ENCODE results near the gene KLHL3. TPM values are rescaled to one million over a fixed set of nuclear protein-coding genes. Genes with fewer than 3 reads are reported as not detected.

KLHL3 gene
- total and polyA plus RNA-seq, 9 of the 15 experiments (the other 6 are each of a cell fraction or from before 2014, with no cell fraction given) = under 0.01 to 1.5 (median 0.22) TPM

DNA sequence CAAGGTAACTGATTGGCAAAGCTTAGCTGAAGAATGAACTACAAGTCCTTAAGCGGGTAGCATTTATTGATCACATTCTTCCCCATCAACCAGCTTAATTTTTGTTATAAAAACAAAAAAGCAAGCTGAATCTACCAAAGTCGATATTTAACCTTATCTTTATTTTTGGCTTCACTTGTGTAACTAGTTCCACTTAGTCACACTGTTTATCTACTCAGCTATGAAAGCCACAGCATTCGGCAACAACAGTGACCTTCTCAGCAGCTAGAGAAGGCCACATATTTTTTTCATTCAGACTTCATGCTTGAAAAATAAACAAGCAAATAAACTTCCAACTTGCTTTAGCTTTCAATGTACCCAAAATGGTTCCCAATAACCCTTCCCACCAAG lies 69.4 kb downstream of the KLHL3 start:
- H3K9ac ChIP-seq (ENCODE audit: insufficient read depth in 1 of 2, low read depth in 2 of 2, low read length in 2 of 2) = no peak overlapping the region
- no peaks in the 10 kb centered on the region for H3K9me1 ChIP-seq (ENCODE audit: control insufficient read depth, insufficient read depth, low read length)
- intact Hi-C loops (cut with micrococcal nuclease) (no loop called here), in situ Hi-C loops (cut with MboI) (no loop called here)
- FAIRE-seq = no peak
- H3K27me3 ChIP-seq (ENCODE audit: control insufficient read depth in 2 of 2, insufficient read depth in 2 of 2, low read length in 2 of 2) = peaks cover 6 to 16% of the 10 kb centered on the region in 2 experiments
- no peak for ATAC-seq
- H3K4me3 ChIP-seq = no peak overlapping the region
- no peaks in the 10 kb centered on the region for H3K36me3 ChIP-seq (ENCODE audit: control insufficient read depth, insufficient read depth, low read length)
- CTCF ChIA-PET (ENCODE audit: low intra/inter-chr PET ratio) = no interaction called here
- no peaks in the 10 kb centered on the region for H3K9me3 ChIP-seq (replicated peaks; ENCODE audit: control insufficient read depth, insufficient read depth, low read depth, low read length)
- no peaks in the 10 kb centered on the region for H3K4me1 ChIP-seq (replicated peaks in 1 of 2; ENCODE audit: control insufficient read depth in 2 of 2, insufficient read depth in 2 of 2, low read length in 2 of 2)
- no peaks in the 10 kb centered on the region for H3K79me2 ChIP-seq (ENCODE audit: control insufficient read depth, insufficient read depth, low read length)
- no peak overlapping the region for H3K27ac ChIP-seq (ENCODE audit: extremely low read depth, low read depth, low read length)
- H3K4me2 ChIP-seq (ENCODE audit: insufficient read depth, low read length) = no peak overlapping the region
- DNase-seq (ENCODE audit: extremely low read depth in 1 of 4, low spot score in 3 of 4) = no peak
- WGBS (ENCODE audit: insufficient coverage, low coverage, missing lambda C conversion rate) = 0% methylated on average over 3 of the region's 3 CpGs
- POLR2A ChIA-PET = interaction anchor here (1.0 kb wide), 1 partner anchor 17 kb away, joined by 3 read pairs; no protein-coding TSS in a partner anchor
- TF ChIP-seq RBM34 (IDR thresholded peaks at IDR 0.05; ENCODE audit: borderline replicate concordance, insufficient read depth, low read length) (no peak), HMBOX1 (IDR thresholded peaks at IDR 0.05) (peak; percentile 69; the same call in 1 of the 2 replicates), FOSL1 (tag; conservative IDR thresholded peaks at IDR 0.05) (peak; percentile 42), STAT5A (IDR thresholded peaks at IDR 0.05; ENCODE audit: borderline replicate concordance, low read length) (no peak)
- no peaks in the 10 kb centered on the region; the same call in 1 of the 2 replicates for H4K20me1 ChIP-seq (replicated peaks; ENCODE audit: control insufficient read depth, insufficient read depth, low read length)
- BruUV-seq (replicated peaks) = no TSS peak
- no peak overlapping the region for H2AFZ ChIP-seq (ENCODE audit: low read depth, low read length)
